Mononuclear cell (primary cell): Measurements from ENCODE around the gene DHX57. TPM values are rescaled to one million over a fixed set of nuclear protein-coding genes. Genes with fewer than 3 reads are reported as not detected.

ENCODE experiments used
- total RNA-seq: library from RNA; depleted of rRNA; stranded (reverse); fragments of >200 nt; gene quantifications from one replicate; pipeline ENCODE4 v1.2.3, GENCODE V29; 2012

DHX57 gene
- total RNA-seq, 1 donor = 19.2 TPM

Other genes with a start within 250 kb of the DHX57 start
- 13.0 TPM for gene GALM, start 209.8 kb downstream of the DHX57 start, total RNA-seq
- 244 TPM for gene SRSF7, start 124.6 kb downstream of the DHX57 start, total RNA-seq
- gene GEMIN6, start 97.7 kb downstream of the DHX57 start, total RNA-seq = 1.3 TPM
- gene MORN2, start within 50 bp of the DHX57 start, total RNA-seq = 1.2 TPM
- under 0.01 TPM for gene ARHGEF33, start 13.9 kb upstream of the DHX57 start, total RNA-seq
- gene SOS1, start 245.1 kb upstream of the DHX57 start, total RNA-seq = 10.0 TPM